Measurements from ENCODE around the gene ARID5A.

ARID5A gene

GRCh38 chr2:96601382-96602292, 65.1 kb downstream of the ARID5A start:
- no peak for DNase-seq (ENCODE audit: low read depth)

Data from ELR (cell line).